ENCODE results near the gene TMED6. TPM values are rescaled to one million over a fixed set of nuclear protein-coding genes. Genes with fewer than 3 reads are reported as not detected.

Gene TMED6
- total and polyA plus RNA-seq, 2 donors (not counting 3 experiments of a cell fraction or from before 2014, with no cell fraction given): 1.2 TPM; not detected in 1

- peaks cover 40% of the 10 kb centered on the region for H3K79me2 ChIP-seq (ENCODE audit: control insufficient read depth, insufficient read depth, low read length)
- H3K9me3 ChIP-seq (replicated peaks; ENCODE audit: control insufficient read depth, insufficient read depth, low read length): no peaks in the 10 kb centered on the region
- H2AFZ ChIP-seq (ENCODE audit: low read depth, low read length): peak overlapping the region; percentile 28
- H3K27me3 ChIP-seq (ENCODE audit: control insufficient read depth in 2 of 2, insufficient read depth in 2 of 2, low read length in 2 of 2): no peaks in the 10 kb centered on the region
- H3K9ac ChIP-seq (replicated peaks; ENCODE audit: extremely low read depth, insufficient read depth, low read length): peak overlapping the region; percentile 83
- TF ChIP-seq EZH2 (IDR thresholded peaks at IDR 0.05; ENCODE audit: borderline replicate concordance, low read depth, low read length, severe bottlenecking) (no peak), FOS (IDR thresholded peaks at IDR 0.05; ENCODE audit: borderline replicate concordance, insufficient read depth, low read length) (no peak), CTCF (IDR thresholded peaks at IDR 0.05; ENCODE audit: extremely low read depth in 1 of 2, insufficient read depth in 1 of 2, low read depth in 1 of 2, low read length in 2 of 2) (no peak), JUN (IDR thresholded peaks at IDR 0.05; ENCODE audit: borderline replicate concordance, insufficient read depth, insufficient read length, low read depth) (no peak), POLR2AphosphoS5 (IDR thresholded peaks at IDR 0.05; ENCODE audit: insufficient read depth, low read depth, low read length) (no peak), MYC (IDR thresholded peaks at IDR 0.05; ENCODE audit: low read depth, low read length) (no peak), GATA2 (IDR thresholded peaks at IDR 0.05; ENCODE audit: insufficient read depth, insufficient read length, low read depth, low read length) (no peak), POLR2A (IDR thresholded peaks at IDR 0.05; ENCODE audit: low read depth, low read length) (no peak), MAX (IDR thresholded peaks at IDR 0.05; ENCODE audit: insufficient read depth, insufficient read length) (no peak)
- no peaks in the 10 kb centered on the region for H3K9me1 ChIP-seq (replicated peaks; ENCODE audit: control insufficient read depth, extremely low read depth, insufficient read depth, low read length)
- FAIRE-seq (peak; percentile 60), DNase-seq (ENCODE audit: low read depth, low spot score) (no peak)
- H3K4me1 ChIP-seq (ENCODE audit: control insufficient read depth, extremely low read depth, insufficient read depth, low read length): peaks cover 10% of the 10 kb centered on the region
- H3K27ac ChIP-seq (ENCODE audit: insufficient read depth, low read depth, low read length): peak overlapping the region; percentile 30
- no peaks in the 10 kb centered on the region for H4K20me1 ChIP-seq (replicated peaks; ENCODE audit: control insufficient read depth, extremely low read depth, insufficient read depth, low read length)
- dilution Hi-C loops (cut with MboI; ENCODE audit: extremely low pct_ligation_motif_present, low sequenced_read_pairs) (no loop called here), intact Hi-C loops (cut with micrococcal nuclease) (loop anchor here (1.0 to 5.0 kb wide), 3 partner anchors 19 to 256 kb away; partner anchors contain the start of genes COG8, NFAT5, NIP7 and PDF)
- TSS peak; percentile 26 for BruUV-seq (replicated peaks)
- ChIA-PET POLR2A (interaction anchor here (0.6 kb wide), 1 partner anchor 144 kb away, joined by 5 read pairs; no protein-coding TSS in a partner anchor), CTCF (interaction anchor here (1.1 to 1.4 kb wide), 2 partner anchors 162 to 464 kb away, joined by 3 to 4 read pairs; no protein-coding TSS in a partner anchor)
- peaks cover 10 to 19% of the 10 kb centered on the region in 2 experiments for H3K36me3 ChIP-seq (ENCODE audit: control insufficient read depth in 2 of 2, extremely low read depth in 1 of 2, insufficient read depth in 2 of 2, low read length in 2 of 2)
- peak overlapping the region; percentile 56 to 76 (median 59) for H3K4me3 ChIP-seq (replicated peaks in 1 of 3; ENCODE audit: insufficient read depth in 1 of 3, low read depth in 1 of 3, low read length in 3 of 3)
- H3K4me2 ChIP-seq (ENCODE audit: insufficient read depth, low read length): peak overlapping the region; percentile 90
These were observed 39.8 kb downstream of the TMED6 start for GRCh38 chr16:69311533-69312387.

Data from endothelial cell of umbilical vein (primary cell).